ENCODE measurements around the gene JPT2. TPM values are rescaled to one million over a fixed set of nuclear protein-coding genes. Genes with fewer than 3 reads are reported as not detected.

Gene JPT2
- total RNA-seq, 2 experiments from 2014 or later: 91.4 to 96.2 TPM

- DNase-seq: no peak
- Mint-ChIP-seq H3K36me3 (peaks cover 19% of the 10 kb centered on the region), H3K9me3 (no peaks in the 10 kb centered on the region), H3K27ac (no peak overlapping the region), H3K27me3 (no peaks in the 10 kb centered on the region), H3K4me1 (peaks cover 20% of the 10 kb centered on the region), H3K4me3 (no peak overlapping the region)
Measured at GRCh38 chr16:1642753-1643152, 35.3 kb upstream of the JPT2 start.

- Mint-ChIP-seq H3K4me1 (peaks cover 24% of the 10 kb centered on the region), H3K9me3 (no peaks in the 10 kb centered on the region), H3K27ac (no peak overlapping the region), H3K4me3 (no peak overlapping the region), H3K36me3 (peaks cover 23% of the 10 kb centered on the region), H3K27me3 (no peaks in the 10 kb centered on the region)
- DNase-seq: no peak
Measured at GRCh38 chr16:1643521-1643920, 34.6 kb upstream of the JPT2 start.

- Mint-ChIP-seq H3K27me3 (no peaks in the 10 kb centered on the region), H3K27ac (peak overlapping the region; percentile 71), H3K36me3 (peaks cover 28% of the 10 kb centered on the region), H3K4me3 (no peak overlapping the region), H3K4me1 (peaks cover 21% of the 10 kb centered on the region), H3K9me3 (no peaks in the 10 kb centered on the region)
- DNase-seq: peak; percentile 18
Measured at GRCh38 chr16:1645914-1646525, 32.1 kb upstream of the JPT2 start.

- Mint-ChIP-seq H3K27ac (peak overlapping the region; percentile 20), H3K36me3 (peaks cover 38% of the 10 kb centered on the region), H3K4me3 (no peak overlapping the region), H3K4me1 (peaks cover 21% of the 10 kb centered on the region), H3K27me3 (no peaks in the 10 kb centered on the region), H3K9me3 (no peaks in the 10 kb centered on the region)
- DNase-seq: no peak
Measured at GRCh38 chr16:1647856-1648255, 30.2 kb upstream of the JPT2 start.

GRCh38 chr16:1650131-1650530, 27.9 kb upstream of the JPT2 start:
- Mint-ChIP-seq H3K4me1 (peaks cover 21% of the 10 kb centered on the region), H3K27ac (no peak overlapping the region), H3K9me3 (no peaks in the 10 kb centered on the region), H3K36me3 (peaks cover 37% of the 10 kb centered on the region), H3K4me3 (no peak overlapping the region), H3K27me3 (no peaks in the 10 kb centered on the region)
- DNase-seq: no peak

GRCh38 chr16:1651094-1651973, 26.7 kb upstream of the JPT2 start:
- H3K9me3 Mint-ChIP-seq: no peaks in the 10 kb centered on the region
- H3K4me1 Mint-ChIP-seq: peaks cover 11% of the 10 kb centered on the region
- H3K36me3 Mint-ChIP-seq: peaks cover 33% of the 10 kb centered on the region
- peak overlapping the region; percentile 19 for H3K27ac Mint-ChIP-seq
- H3K4me3 Mint-ChIP-seq: no peak overlapping the region
- no peak for DNase-seq
- H3K27me3 Mint-ChIP-seq: no peaks in the 10 kb centered on the region

GRCh38 chr16:1651974-1652312, 26.1 kb upstream of the JPT2 start:
- no peaks in the 10 kb centered on the region for H3K9me3 Mint-ChIP-seq
- H3K36me3 Mint-ChIP-seq: peaks cover 28% of the 10 kb centered on the region
- no peak overlapping the region for H3K4me3 Mint-ChIP-seq
- H3K27me3 Mint-ChIP-seq: no peaks in the 10 kb centered on the region
- H3K4me1 Mint-ChIP-seq: peaks cover 6% of the 10 kb centered on the region
- peak overlapping the region; percentile 19 for H3K27ac Mint-ChIP-seq
- no peak for DNase-seq

- Mint-ChIP-seq H3K36me3 (peaks cover 24% of the 10 kb centered on the region), H3K27ac (no peak overlapping the region), H3K4me1 (peaks cover 1% of the 10 kb centered on the region), H3K4me3 (no peak overlapping the region), H3K9me3 (no peaks in the 10 kb centered on the region), H3K27me3 (no peaks in the 10 kb centered on the region)
- DNase-seq: no peak
Measured at GRCh38 chr16:1653023-1653422, 25.1 kb upstream of the JPT2 start.

- no peak for DNase-seq
- Mint-ChIP-seq H3K27me3 (no peaks in the 10 kb centered on the region), H3K9me3 (no peaks in the 10 kb centered on the region), H3K4me1 (no peaks in the 10 kb centered on the region), H3K36me3 (peaks cover 21% of the 10 kb centered on the region), H3K27ac (no peak overlapping the region), H3K4me3 (no peak overlapping the region)
Measured at GRCh38 chr16:1654505-1655268, 23.4 kb upstream of the JPT2 start.

GRCh38 chr16:1655269-1655807, 22.7 kb upstream of the JPT2 start:
- Mint-ChIP-seq H3K36me3 (peaks cover 20% of the 10 kb centered on the region), H3K9me3 (no peaks in the 10 kb centered on the region), H3K27ac (no peak overlapping the region), H3K27me3 (no peaks in the 10 kb centered on the region), H3K4me3 (no peak overlapping the region), H3K4me1 (no peaks in the 10 kb centered on the region)
- no peak for DNase-seq

GRCh38 chr16:1655909-1656807, 21.9 kb upstream of the JPT2 start:
- Mint-ChIP-seq H3K27ac (no peak overlapping the region), H3K4me1 (no peaks in the 10 kb centered on the region), H3K9me3 (no peaks in the 10 kb centered on the region), H3K36me3 (peaks cover 12% of the 10 kb centered on the region), H3K27me3 (no peaks in the 10 kb centered on the region), H3K4me3 (no peak overlapping the region)
- DNase-seq: no peak

GRCh38 chr16:1656808-1657617, 21.1 kb upstream of the JPT2 start:
- H3K27ac Mint-ChIP-seq: no peak overlapping the region
- no peak for DNase-seq
- H3K36me3 Mint-ChIP-seq: peaks cover 4% of the 10 kb centered on the region
- H3K4me1 Mint-ChIP-seq: no peaks in the 10 kb centered on the region
- H3K4me3 Mint-ChIP-seq: no peak overlapping the region
- no peaks in the 10 kb centered on the region for H3K27me3 Mint-ChIP-seq
- H3K9me3 Mint-ChIP-seq: no peaks in the 10 kb centered on the region

- Mint-ChIP-seq H3K27ac (peak overlapping the region; percentile 63), H3K4me1 (no peaks in the 10 kb centered on the region), H3K36me3 (peaks cover 4% of the 10 kb centered on the region), H3K9me3 (no peaks in the 10 kb centered on the region), H3K4me3 (no peak overlapping the region), H3K27me3 (no peaks in the 10 kb centered on the region)
- no peak for DNase-seq
Measured at GRCh38 chr16:1657841-1658240, 20.2 kb upstream of the JPT2 start.

GRCh38 chr16:1659031-1659430, 19.0 kb upstream of the JPT2 start:
- Mint-ChIP-seq H3K4me1 (no peaks in the 10 kb centered on the region), H3K4me3 (no peak overlapping the region), H3K27ac (no peak overlapping the region), H3K27me3 (no peaks in the 10 kb centered on the region), H3K9me3 (no peaks in the 10 kb centered on the region), H3K36me3 (peaks cover 6% of the 10 kb centered on the region)
- no peak for DNase-seq
